ENCODE measurements around the gene FKBP10. TPM values are rescaled to one million over a fixed set of nuclear protein-coding genes. Genes with fewer than 3 reads are reported as not detected.

The FKBP10 gene
- total RNA-seq, 3 donors from 2014 or later: 35.9 to 43.3 (median 39.4) TPM

DNA sequence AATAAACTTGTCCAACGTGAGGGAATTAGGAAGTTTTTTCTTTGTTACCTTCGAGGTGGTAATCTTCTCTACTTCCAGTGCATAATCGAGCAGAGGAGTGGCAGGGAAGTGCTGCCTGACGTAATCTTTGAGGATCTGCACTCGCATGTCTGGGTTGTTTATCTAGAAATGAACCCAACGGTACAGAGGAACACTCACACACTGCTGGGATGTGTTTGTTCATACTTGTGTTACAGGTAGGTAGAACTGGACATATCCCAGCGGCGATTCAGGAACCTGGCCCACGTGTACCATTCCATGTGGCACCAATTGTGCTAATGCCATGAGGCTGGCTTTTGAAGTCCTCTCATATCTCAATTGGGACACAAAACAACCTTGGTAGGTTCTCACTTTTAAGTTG, 56.6 kb downstream of the FKBP10 start:
- Histone ChIP-seq H3K36me3 (no peaks in the 10 kb centered on the region), H3K27me3 (no peaks in the 10 kb centered on the region), H3K27ac (peak overlapping the region in 1 of 2 donors; percentile 25), H3K4me3 (no peak overlapping the region), H3K9me3 (no peaks in the 10 kb centered on the region), H3K4me1 (no peaks in the 10 kb centered on the region)
- intact Hi-C loops (cut with DNase I; ENCODE audit: low total_unique reads): no loop called here
- DNase-seq (ENCODE audit: low spot score in 2 of 2): no peak
- TF ChIP-seq POLR2AphosphoS5 (IDR thresholded peaks at IDR 0.05) (no peak), POLR2A (IDR thresholded peaks at IDR 0.05) (no peak)

DNA sequence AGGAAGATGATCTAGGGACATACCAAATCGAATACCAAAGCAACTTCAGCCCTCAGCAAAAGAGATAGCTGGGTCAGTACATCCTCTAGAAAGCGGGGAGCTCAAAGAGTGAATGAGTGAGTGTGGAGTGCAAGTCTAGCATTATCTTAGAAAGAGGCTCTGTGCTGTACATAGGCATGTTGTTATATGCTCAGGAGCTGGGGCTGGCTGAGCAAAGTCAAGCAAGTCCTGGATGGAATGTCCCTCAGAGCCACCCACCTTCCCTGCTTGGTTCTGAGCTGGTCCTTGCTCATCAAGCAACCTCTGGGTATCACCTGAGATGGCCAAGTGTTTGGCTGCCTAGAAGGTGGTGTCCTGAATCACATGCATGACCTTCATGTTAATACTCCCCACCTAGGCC, 57.3 kb downstream of the FKBP10 start:
- H3K9me3 ChIP-seq: no peaks in the 10 kb centered on the region
- H3K4me1 ChIP-seq: no peaks in the 10 kb centered on the region
- no peak for DNase-seq (ENCODE audit: low spot score in 2 of 2)
- H3K27me3 ChIP-seq: no peaks in the 10 kb centered on the region
- TF ChIP-seq, protein P1, sequence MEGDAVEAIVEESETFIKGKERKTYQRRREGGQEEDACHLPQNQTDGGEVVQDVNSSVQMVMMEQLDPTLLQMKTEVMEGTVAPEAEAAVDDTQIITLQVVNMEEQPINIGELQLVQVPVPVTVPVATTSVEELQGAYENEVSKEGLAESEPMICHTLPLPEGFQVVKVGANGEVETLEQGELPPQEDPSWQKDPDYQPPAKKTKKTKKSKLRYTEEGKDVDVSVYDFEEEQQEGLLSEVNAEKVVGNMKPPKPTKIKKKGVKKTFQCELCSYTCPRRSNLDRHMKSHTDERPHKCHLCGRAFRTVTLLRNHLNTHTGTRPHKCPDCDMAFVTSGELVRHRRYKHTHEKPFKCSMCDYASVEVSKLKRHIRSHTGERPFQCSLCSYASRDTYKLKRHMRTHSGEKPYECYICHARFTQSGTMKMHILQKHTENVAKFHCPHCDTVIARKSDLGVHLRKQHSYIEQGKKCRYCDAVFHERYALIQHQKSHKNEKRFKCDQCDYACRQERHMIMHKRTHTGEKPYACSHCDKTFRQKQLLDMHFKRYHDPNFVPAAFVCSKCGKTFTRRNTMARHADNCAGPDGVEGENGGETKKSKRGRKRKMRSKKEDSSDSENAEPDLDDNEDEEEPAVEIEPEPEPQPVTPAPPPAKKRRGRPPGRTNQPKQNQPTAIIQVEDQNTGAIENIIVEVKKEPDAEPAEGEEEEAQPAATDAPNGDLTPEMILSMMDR (IDR thresholded peaks at IDR 0.05): no peak
- TF ChIP-seq POLR2AphosphoS5 (IDR thresholded peaks at IDR 0.05) (no peak), POLR2A (IDR thresholded peaks at IDR 0.05) (no peak)
- H3K36me3 ChIP-seq: no peaks in the 10 kb centered on the region
- peak overlapping the region; percentile 25 for H3K27ac ChIP-seq
- intact Hi-C loops (cut with DNase I; ENCODE audit: low total_unique reads): no loop called here
- H3K4me3 ChIP-seq: no peak overlapping the region

DNA sequence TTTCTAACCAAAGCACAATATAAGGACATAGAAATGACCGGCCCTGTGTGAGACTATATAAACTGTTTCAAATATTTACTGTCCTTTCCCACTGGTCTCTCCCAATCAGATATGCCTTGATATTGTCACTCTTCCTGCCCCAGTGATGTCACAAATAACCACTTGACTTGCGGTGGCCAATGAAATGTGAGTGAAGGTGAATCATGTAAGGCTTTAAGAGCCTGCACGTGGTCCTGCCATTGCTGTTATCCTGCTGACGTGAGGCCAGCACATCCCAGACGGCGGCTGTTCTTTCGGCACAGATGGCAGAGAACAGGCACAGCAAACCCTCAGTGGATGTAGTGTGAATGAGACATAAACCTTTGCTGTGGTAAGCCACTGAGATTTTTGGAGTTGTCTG, 57.8 kb downstream of the FKBP10 start:
- H3K27me3 ChIP-seq: no peaks in the 10 kb centered on the region
- no peaks in the 10 kb centered on the region for H3K36me3 ChIP-seq
- TF ChIP-seq, protein P1 (IDR thresholded peaks at IDR 0.05): no peak
- TF ChIP-seq POLR2A (IDR thresholded peaks at IDR 0.05) (no peak), POLR2AphosphoS5 (IDR thresholded peaks at IDR 0.05) (no peak)
- no peak for DNase-seq (ENCODE audit: low spot score in 2 of 2)
- intact Hi-C loops (cut with DNase I; ENCODE audit: low total_unique reads): no loop called here
- peak overlapping the region in 1 of 2 donors; percentile 25 for H3K27ac ChIP-seq
- no peaks in the 10 kb centered on the region for H3K9me3 ChIP-seq
- no peak overlapping the region for H3K4me3 ChIP-seq
- H3K4me1 ChIP-seq: no peaks in the 10 kb centered on the region

DNA sequence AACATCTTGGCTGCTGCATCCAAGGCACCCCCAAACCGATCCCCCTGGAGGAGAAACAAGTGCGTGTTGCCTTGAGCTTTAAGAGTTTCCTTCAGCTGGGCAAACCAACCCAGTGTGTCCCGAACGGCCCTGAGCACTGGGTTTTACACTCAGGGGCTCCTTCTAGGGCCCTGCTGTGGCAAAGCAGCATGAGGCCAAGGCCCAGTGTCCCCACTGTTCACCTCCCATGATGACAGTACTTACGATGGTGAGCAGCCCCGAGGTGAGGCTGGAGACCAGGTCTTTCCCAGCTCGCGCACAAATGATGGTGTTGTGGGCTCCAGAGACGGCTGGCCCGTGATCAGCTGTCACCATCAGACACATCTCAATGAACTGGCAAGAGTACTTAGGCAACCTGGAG, 59.0 kb downstream of the FKBP10 start:
- no peak for DNase-seq (ENCODE audit: low spot score in 2 of 2)
- intact Hi-C loops (cut with DNase I; ENCODE audit: low total_unique reads): no loop called here
- no peak overlapping the region for H3K27ac ChIP-seq
- no peaks in the 10 kb centered on the region for H3K36me3 ChIP-seq
- no peaks in the 10 kb centered on the region for H3K9me3 ChIP-seq
- H3K4me1 ChIP-seq: no peaks in the 10 kb centered on the region
- TF ChIP-seq POLR2A (IDR thresholded peaks at IDR 0.05): no peak
- TF ChIP-seq, protein P1 (IDR thresholded peaks at IDR 0.05): no peak
- no peak for TF ChIP-seq POLR2AphosphoS5 (IDR thresholded peaks at IDR 0.05)
- H3K27me3 ChIP-seq: no peaks in the 10 kb centered on the region
- no peak overlapping the region for H3K4me3 ChIP-seq

Other genes starting within 250 kb of the FKBP10 start
- gene KRT9, start 240.9 kb upstream of the FKBP10 start, total RNA-seq: under 1 TPM in 1 of 3 donors, not detected in 2; 0.44 TPM
- 100 to 1,000 TPM in 2 of 3 donors, under 1 TPM in 1; 0.80 to 692 (median 388) TPM for gene KRT14, start 226.1 kb upstream of the FKBP10 start, total RNA-seq
- gene KRT16, start 200.2 kb upstream of the FKBP10 start, total RNA-seq: 100 to 1,000 TPM in 1 of 3 donors, 10 to 100 TPM in 1, 1 to 10 TPM in 1; 2.6 to 100 (median 51.8) TPM
- 1,000 to 10,000 TPM in 2 of 3 donors, 1 to 10 TPM in 1; 1.9 to 1,676 (median 1,373) TPM for gene KRT17, start 188.4 kb upstream of the FKBP10 start, total RNA-seq
- 100 to 1,000 TPM; 217 to 850 (median 260) TPM for gene EIF1, start 124.1 kb upstream of the FKBP10 start, total RNA-seq
- not detected for gene GAST, start 100.7 kb upstream of the FKBP10 start, total RNA-seq
- 1 to 10 TPM in 1 of 3 donors, under 1 TPM in 1, not detected in 1; 0.33 to 2.2 TPM for gene HAP1, start 78.4 kb upstream of the FKBP10 start, total RNA-seq
- 100 to 1,000 TPM; 107 to 158 (median 121) TPM for gene JUP, start 26.3 kb upstream of the FKBP10 start, total RNA-seq
- gene P3H4, start 1.1 kb upstream of the FKBP10 start, total RNA-seq: 10 to 100 TPM in 2 of 3 donors, 1 to 10 TPM in 1; 6.2 to 19.0 (median 14.9) TPM
- gene NT5C3B, start 23.2 kb downstream of the FKBP10 start, total RNA-seq: 10 to 100 TPM; 50.2 to 83.9 (median 60.6) TPM
- under 1 TPM in 2 of 3 donors, not detected in 1; 0.80 to 0.88 TPM for gene KLHL10, start 24.8 kb downstream of the FKBP10 start, total RNA-seq
- 10 to 100 TPM; 22.6 to 35.7 (median 25.1) TPM for gene KLHL11, start 52.4 kb downstream of the FKBP10 start, total RNA-seq
- 10 to 100 TPM; 50.1 to 84.2 (median 66.3) TPM for gene ACLY, start 105.9 kb downstream of the FKBP10 start, total RNA-seq
- 1 to 10 TPM in 2 of 3 donors, under 1 TPM in 1; 0.48 to 3.2 (median 1.6) TPM for gene ODAD4, start 117.6 kb downstream of the FKBP10 start, total RNA-seq
- 10 to 100 TPM; 51.8 to 55.5 (median 53.7) TPM for gene CNP, start 153.8 kb downstream of the FKBP10 start, total RNA-seq
- gene DNAJC7, start 204.4 kb downstream of the FKBP10 start, total RNA-seq: 10 to 100 TPM; 69.7 to 73.7 (median 70.4) TPM
- gene NKIRAS2, start 207.1 kb downstream of the FKBP10 start, total RNA-seq: 10 to 100 TPM; 21.6 to 33.8 (median 22.5) TPM
- 1 to 10 TPM; 1.3 to 4.0 (median 2.3) TPM for gene C17orf113, start 237.6 kb downstream of the FKBP10 start, total RNA-seq

Data from breast epithelium (tissue), 4 donors.